ENCODE data around the gene FAM53B.

Gene FAM53B

GRCh38 chr10:124691421-124692099, 52.6 kb downstream of the FAM53B start:
- no peak for DNase-seq (ENCODE audit: low read depth)
- no peak; the same call in 1 of the 2 replicates for TF ChIP-seq CTCF (IDR thresholded peaks at IDR 0.05; ENCODE audit: control insufficient read depth, extremely low read depth, insufficient read depth)

DNA sequence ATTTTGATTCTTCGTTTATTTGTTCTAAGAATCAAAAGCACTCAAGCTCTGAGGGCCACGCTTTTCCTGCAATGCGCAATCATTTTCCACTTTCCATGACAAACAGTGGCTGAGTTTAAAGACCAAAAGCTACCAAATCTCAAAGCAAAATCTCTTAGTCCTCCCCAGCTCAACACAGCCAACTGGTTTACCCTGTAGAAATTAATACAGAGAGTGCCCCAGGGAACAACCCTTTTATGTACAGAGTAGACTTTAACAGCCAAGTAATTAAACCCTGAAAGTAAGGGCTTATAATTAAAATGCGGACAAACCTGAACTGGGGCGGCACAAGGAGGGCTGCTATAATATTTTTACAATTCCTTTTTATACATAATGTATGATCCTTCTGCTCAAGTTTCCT, 53.2 kb downstream of the FAM53B start:
- H3K4me3 ChIP-seq (ENCODE audit: low read depth, low read length), result peak overlapping the region; percentile 7; the same call in 1 of the 2 replicates
- TF ChIP-seq CTCF (IDR thresholded peaks at IDR 0.05; ENCODE audit: control insufficient read depth, extremely low read depth, insufficient read depth), result no peak
- DNase-seq (ENCODE audit: low read depth), result peak; percentile 80

More at GRCh38 chr10:124691421-124692099, 52.6 kb downstream of the FAM53B start:
- H3K4me3 ChIP-seq (ENCODE audit: low read depth, low read length), result no peak overlapping the region

GRCh38 chr10:124689911-124690498, 54.2 kb downstream of the FAM53B start:
- no peak for DNase-seq (ENCODE audit: low read depth)
- no peak overlapping the region for H3K4me3 ChIP-seq (ENCODE audit: low read depth, low read length)
- TF ChIP-seq CTCF (IDR thresholded peaks at IDR 0.05; ENCODE audit: control insufficient read depth, extremely low read depth, insufficient read depth), result no peak

DNA sequence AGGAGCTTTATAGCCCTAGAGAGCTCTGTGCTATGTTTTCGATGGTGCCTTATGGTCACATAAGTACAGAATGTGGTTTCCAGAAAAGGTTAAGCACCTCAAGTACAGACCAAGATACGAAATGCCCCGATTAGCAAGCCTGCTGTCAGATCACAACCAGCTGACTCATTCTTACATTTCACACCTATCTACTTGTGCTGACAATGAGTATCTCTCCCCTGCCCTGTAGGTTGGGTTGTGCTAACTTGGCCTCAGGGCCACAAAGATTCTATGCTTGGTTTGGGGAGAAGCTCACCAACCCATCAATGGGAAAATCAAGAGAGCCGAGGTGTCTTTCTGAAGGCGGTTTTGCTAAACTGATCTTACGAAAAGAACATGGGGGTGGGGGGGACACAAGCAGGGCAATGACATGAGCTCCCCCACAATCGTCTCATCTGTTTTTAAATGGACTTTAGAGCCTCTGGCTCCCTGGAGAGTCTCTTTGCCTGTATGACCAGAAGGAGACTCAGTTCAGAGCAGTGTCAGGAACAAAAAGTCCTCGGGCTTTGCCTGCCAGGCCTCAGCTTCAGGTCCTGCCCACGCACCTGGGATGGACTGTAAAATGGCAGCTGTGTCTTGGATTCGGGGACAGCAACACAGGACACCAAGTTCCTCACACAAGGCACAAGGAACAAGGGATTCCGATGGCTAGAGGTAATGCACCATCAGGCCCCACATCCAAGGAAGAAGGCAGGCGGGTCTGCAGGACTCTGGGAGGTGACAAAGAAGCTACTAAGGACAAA, 55.1 kb downstream of the FAM53B start:
- H3K4me3 ChIP-seq (ENCODE audit: low read depth, low read length), result no peak overlapping the region
- no peak for DNase-seq (ENCODE audit: low read depth)
- TF ChIP-seq CTCF (IDR thresholded peaks at IDR 0.05; ENCODE audit: control insufficient read depth, extremely low read depth, insufficient read depth), result no peak

DNA sequence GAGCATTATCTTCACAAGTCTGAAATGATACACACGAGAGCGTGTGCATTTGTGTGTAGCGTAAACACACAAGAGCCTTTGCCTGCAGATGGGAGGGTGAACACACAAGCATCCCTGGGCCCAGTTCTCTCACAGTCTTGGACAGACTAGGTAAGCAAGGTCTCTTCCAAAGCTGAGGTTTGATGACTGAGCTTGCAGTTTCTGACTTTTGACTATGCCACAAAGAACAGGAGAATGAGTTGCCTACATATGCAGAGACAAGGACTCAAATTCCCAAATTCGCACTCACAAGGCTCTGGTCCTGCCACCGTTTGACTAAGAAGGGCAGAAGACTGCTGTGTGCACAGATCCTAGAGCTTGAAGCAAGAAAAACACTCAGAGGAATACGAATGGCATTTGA, 55.8 kb downstream of the FAM53B start:
- TF ChIP-seq CTCF (IDR thresholded peaks at IDR 0.05; ENCODE audit: control insufficient read depth, extremely low read depth, insufficient read depth), result no peak
- no peak overlapping the region for H3K4me3 ChIP-seq (ENCODE audit: low read depth, low read length)
- DNase-seq (ENCODE audit: low read depth), result no peak

GRCh38 chr10:124686707-124687376, 57.3 kb downstream of the FAM53B start:
- no peak overlapping the region for H3K4me3 ChIP-seq (ENCODE audit: low read depth, low read length)
- TF ChIP-seq CTCF (IDR thresholded peaks at IDR 0.05; ENCODE audit: control insufficient read depth, extremely low read depth, insufficient read depth), result no peak
- DNase-seq (ENCODE audit: low read depth), result no peak

Data from LNCaP clone FGC (cell line).